HepG2 (cell line): ENCODE results near the gene PRCD. TPM values are rescaled to one million over a fixed set of nuclear protein-coding genes. Genes with fewer than 3 reads are reported as not detected.

Experiments used
- ARHGAP35 ChIP-seq: sonication (generic); formaldehyde crosslinking; IDR thresholded peaks from 2 replicates; pipeline ENCODE4 v1.9.0; 2022; ENCODE audit warnings: mild to moderate bottlenecking, inconsistent platforms, moderate library complexity, missing genetic modification reagents, borderline replicate concordance
- LCORL ChIP-seq, 2 experiments: fragments of 450-650 bp in 1 of 2; sonication (generic) in 1 of 2; formaldehyde crosslinking in 1 of 2; IDR thresholded peaks; 2 replicates each; pipeline versions ENCODE4 v1.5.0 to v1.6.1; 2017 to 2020; ENCODE audit warnings: antibody characterized with exemption in 1 of 2, missing genetic modification reagents in 1 of 2
- SNRNP70 ChIP-seq: fragments of 200-400 bp; formaldehyde crosslinking; IDR thresholded peaks from 2 replicates; pipeline ENCODE4 v1.6.1; 2017; ENCODE audit warnings: mild to moderate bottlenecking, low read depth, low read length, moderate library complexity
- TEAD3 ChIP-seq: optimal IDR thresholded peaks from 2 replicates; pipeline ENCODE3; 2016; ENCODE audit warnings: borderline replicate concordance
- ZFX ChIP-seq: sonication (generic); formaldehyde crosslinking; IDR thresholded peaks from 2 replicates; pipeline ENCODE4 v1.4.0; 2020; ENCODE audit warnings: mild to moderate bottlenecking, low read depth, missing genetic modification reagents, moderate library complexity
- ZNF20 ChIP-seq: sonication (generic); formaldehyde crosslinking; IDR thresholded peaks from 2 replicates; pipeline ENCODE4 v1.4.0; 2020; ENCODE audit warnings: mild to moderate bottlenecking, moderate library complexity, missing genetic modification reagents
- ZNF232 ChIP-seq: sonication (generic); formaldehyde crosslinking; IDR thresholded peaks from 2 replicates; pipeline ENCODE4 v1.4.0; 2020; ENCODE audit warnings: missing genetic modification reagents, borderline replicate concordance
- ZNF768 ChIP-seq: sonication (generic); formaldehyde crosslinking; IDR thresholded peaks from 2 replicates; pipeline ENCODE4 v1.4.0; 2020; ENCODE audit warnings: missing genetic modification reagents
- polyA plus RNA-seq, 8 experiments: library from polyadenylated mRNA; depleted of rRNA in 3 of 8; stranded (reverse) in 7 of 8; unstranded in 1 of 8; fragments of >200 nt; fragmentation: Illumina TruSeq in 4 of 8; extraction: Trizol in 4 of 8; gene quantifications; 2 replicates each; pipeline versions ENCODE4 v1.2.1 to v1.2.3, GENCODE V29; 2011 to 2016; ENCODE audit warnings: low read depth in 4 of 8, missing spikeins in 1 of 8, mixed read lengths in 1 of 8; ENCODE audit not compliant: insufficient read depth in 1 of 8
- total RNA-seq, 5 experiments: library from RNA; depleted of rRNA; stranded (reverse); fragments of >200 nt; fragmentation: Illumina TruSeq; extraction: Trizol; gene quantifications; 2 replicates each; pipeline ENCODE4 v1.2.3, GENCODE V29; 2016; ENCODE audit warnings: low read depth in 1 of 5
- TF ChIP-seq, protein P1 (sequence below), 2 experiments: IDR thresholded peaks; 2 replicates each; pipeline ENCODE4 v1.6.1; 2011 to 2012; ENCODE audit warnings: low read length in 2 of 2, borderline replicate concordance in 1 of 2, low read depth in 1 of 2, mild to moderate bottlenecking in 1 of 2, moderate library complexity in 1 of 2
- TF ChIP-seq, protein P2 (sequence below): sonication (generic); formaldehyde crosslinking; IDR thresholded peaks from 2 replicates; pipeline ENCODE4 v1.4.0; 2020; ENCODE audit warnings: missing genetic modification reagents, borderline replicate concordance
- TF ChIP-seq, protein P3 (sequence below): sonication (generic); formaldehyde crosslinking; IDR thresholded peaks from 2 replicates; pipeline ENCODE4 v1.5.0; 2020; ENCODE audit warnings: missing genetic modification reagents, mild to moderate bottlenecking, borderline replicate concordance
- TF ChIP-seq, protein P4 (sequence below): sonication (generic); formaldehyde crosslinking; IDR thresholded peaks from 2 replicates; pipeline ENCODE4 v1.4.0; 2020; ENCODE audit warnings: missing genetic modification reagents
- TF ChIP-seq, protein P5 (sequence below): IDR thresholded peaks from 2 replicates; pipeline ENCODE4 v1.6.1; 2016; ENCODE audit warnings: control low read depth

Gene PRCD
- total and polyA plus RNA-seq, 2 of the 13 experiments (the other 11 are each of a cell fraction or from before 2014, with no cell fraction given): 0.51 TPM; not detected in 1

DNA sequence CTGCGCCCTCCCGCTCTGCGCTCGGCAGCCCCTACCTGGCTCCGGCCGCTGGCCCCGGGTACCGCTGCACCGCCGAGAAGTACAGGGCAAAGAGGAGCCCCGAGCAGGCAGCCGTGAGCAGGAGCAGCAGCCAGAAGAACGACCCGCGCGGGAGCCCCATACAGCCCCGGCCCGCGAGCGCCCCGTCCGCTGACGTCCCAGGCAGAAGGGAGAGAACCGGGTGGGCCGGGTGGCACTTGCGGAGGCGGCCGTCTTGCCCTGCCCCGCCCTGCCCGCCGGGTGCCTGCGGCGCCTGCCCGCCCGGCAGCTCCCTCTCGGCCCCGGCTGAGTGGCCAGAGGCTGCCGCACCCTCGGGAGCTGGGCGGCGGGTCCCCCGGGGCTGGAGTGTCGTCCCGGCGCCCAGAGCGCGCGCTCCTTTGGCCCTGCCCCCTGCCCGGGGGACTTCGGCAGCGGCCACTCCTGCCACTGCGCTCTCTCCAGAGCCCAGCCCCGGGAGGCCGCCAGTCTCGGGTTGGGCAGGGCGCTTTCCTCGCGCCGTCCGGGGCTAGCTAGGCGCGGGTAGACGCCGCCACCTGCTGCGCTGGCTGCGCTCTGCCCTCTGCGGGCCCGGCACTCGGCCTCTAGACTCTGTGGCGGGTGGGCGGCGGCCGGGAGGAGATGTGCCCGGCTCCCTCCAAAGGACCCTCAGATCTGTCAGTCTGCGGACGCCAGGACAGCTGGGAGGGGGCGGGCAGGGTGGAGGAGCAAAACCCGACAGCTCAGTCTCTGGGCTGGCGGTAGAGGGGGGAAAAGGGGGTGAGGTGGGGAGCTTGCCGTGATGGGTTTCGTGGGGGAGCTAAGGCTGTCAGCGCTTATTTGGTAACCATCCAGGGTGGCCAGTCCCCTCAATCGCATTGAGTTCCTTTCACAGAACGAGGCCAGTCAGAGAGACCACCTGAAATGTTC is 46.1 kb downstream of the PRCD start, which contains the start of gene ST6GALNAC2 (continued):
- TF ChIP-seq, protein P1, sequence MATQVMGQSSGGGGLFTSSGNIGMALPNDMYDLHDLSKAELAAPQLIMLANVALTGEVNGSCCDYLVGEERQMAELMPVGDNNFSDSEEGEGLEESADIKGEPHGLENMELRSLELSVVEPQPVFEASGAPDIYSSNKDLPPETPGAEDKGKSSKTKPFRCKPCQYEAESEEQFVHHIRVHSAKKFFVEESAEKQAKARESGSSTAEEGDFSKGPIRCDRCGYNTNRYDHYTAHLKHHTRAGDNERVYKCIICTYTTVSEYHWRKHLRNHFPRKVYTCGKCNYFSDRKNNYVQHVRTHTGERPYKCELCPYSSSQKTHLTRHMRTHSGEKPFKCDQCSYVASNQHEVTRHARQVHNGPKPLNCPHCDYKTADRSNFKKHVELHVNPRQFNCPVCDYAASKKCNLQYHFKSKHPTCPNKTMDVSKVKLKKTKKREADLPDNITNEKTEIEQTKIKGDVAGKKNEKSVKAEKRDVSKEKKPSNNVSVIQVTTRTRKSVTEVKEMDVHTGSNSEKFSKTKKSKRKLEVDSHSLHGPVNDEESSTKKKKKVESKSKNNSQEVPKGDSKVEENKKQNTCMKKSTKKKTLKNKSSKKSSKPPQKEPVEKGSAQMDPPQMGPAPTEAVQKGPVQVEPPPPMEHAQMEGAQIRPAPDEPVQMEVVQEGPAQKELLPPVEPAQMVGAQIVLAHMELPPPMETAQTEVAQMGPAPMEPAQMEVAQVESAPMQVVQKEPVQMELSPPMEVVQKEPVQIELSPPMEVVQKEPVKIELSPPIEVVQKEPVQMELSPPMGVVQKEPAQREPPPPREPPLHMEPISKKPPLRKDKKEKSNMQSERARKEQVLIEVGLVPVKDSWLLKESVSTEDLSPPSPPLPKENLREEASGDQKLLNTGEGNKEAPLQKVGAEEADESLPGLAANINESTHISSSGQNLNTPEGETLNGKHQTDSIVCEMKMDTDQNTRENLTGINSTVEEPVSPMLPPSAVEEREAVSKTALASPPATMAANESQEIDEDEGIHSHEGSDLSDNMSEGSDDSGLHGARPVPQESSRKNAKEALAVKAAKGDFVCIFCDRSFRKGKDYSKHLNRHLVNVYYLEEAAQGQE (IDR thresholded peaks at IDR 0.05; ENCODE audit: borderline replicate concordance in 1 of 2, low read depth in 1 of 2, low read length in 2 of 2): no peak
- TF ChIP-seq TEAD3 (CRISPR knock-in tag) (peak; percentile 7), ZNF20 (CRISPR knock-in tag) (no peak), LCORL (IDR thresholded peaks at IDR 0.05) (no peak), LCORL (CRISPR knock-in tag; IDR thresholded peaks at IDR 0.05) (peak; percentile 88), SNRNP70 (no peak), ZNF232 (no peak), ZFX (CRISPR knock-in tag) (peak; percentile 56), ARHGAP35 (no peak), ZNF768 (CRISPR knock-in tag) (0 out of 2 replicates have a peak, but pooled peaks have one; percentile 49)
- TF ChIP-seq, protein P2, sequence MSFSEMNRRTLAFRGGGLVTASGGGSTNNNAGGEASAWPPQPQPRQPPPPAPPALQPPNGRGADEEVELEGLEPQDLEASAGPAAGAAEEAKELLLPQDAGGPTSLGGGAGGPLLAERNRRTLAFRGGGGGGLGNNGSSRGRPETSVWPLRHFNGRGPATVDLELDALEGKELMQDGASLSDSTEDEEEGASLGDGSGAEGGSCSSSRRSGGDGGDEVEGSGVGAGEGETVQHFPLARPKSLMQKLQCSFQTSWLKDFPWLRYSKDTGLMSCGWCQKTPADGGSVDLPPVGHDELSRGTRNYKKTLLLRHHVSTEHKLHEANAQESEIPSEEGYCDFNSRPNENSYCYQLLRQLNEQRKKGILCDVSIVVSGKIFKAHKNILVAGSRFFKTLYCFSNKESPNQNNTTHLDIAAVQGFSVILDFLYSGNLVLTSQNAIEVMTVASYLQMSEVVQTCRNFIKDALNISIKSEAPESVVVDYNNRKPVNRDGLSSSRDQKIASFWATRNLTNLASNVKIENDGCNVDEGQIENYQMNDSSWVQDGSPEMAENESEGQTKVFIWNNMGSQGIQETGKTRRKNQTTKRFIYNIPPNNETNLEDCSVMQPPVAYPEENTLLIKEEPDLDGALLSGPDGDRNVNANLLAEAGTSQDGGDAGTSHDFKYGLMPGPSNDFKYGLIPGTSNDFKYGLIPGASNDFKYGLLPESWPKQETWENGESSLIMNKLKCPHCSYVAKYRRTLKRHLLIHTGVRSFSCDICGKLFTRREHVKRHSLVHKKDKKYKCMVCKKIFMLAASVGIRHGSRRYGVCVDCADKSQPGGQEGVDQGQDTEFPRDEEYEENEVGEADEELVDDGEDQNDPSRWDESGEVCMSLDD (CRISPR knock-in tag): no peak
- TF ChIP-seq, protein P3, sequence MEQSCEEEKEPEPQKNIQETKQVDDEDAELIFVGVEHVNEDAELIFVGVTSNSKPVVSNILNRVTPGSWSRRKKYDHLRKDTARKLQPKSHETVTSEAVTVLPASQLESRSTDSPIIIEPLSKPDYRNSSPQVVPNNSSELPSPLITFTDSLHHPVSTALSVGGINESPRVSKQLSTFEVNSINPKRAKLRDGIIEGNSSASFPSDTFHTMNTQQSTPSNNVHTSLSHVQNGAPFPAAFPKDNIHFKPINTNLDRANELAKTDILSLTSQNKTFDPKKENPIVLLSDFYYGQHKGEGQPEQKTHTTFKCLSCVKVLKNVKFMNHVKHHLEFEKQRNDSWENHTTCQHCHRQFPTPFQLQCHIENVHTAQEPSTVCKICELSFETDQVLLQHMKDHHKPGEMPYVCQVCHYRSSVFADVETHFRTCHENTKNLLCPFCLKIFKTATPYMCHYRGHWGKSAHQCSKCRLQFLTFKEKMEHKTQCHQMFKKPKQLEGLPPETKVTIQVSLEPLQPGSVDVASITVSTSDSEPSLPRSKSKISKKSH (CRISPR knock-in tag): no peak
- TF ChIP-seq, protein P4, sequence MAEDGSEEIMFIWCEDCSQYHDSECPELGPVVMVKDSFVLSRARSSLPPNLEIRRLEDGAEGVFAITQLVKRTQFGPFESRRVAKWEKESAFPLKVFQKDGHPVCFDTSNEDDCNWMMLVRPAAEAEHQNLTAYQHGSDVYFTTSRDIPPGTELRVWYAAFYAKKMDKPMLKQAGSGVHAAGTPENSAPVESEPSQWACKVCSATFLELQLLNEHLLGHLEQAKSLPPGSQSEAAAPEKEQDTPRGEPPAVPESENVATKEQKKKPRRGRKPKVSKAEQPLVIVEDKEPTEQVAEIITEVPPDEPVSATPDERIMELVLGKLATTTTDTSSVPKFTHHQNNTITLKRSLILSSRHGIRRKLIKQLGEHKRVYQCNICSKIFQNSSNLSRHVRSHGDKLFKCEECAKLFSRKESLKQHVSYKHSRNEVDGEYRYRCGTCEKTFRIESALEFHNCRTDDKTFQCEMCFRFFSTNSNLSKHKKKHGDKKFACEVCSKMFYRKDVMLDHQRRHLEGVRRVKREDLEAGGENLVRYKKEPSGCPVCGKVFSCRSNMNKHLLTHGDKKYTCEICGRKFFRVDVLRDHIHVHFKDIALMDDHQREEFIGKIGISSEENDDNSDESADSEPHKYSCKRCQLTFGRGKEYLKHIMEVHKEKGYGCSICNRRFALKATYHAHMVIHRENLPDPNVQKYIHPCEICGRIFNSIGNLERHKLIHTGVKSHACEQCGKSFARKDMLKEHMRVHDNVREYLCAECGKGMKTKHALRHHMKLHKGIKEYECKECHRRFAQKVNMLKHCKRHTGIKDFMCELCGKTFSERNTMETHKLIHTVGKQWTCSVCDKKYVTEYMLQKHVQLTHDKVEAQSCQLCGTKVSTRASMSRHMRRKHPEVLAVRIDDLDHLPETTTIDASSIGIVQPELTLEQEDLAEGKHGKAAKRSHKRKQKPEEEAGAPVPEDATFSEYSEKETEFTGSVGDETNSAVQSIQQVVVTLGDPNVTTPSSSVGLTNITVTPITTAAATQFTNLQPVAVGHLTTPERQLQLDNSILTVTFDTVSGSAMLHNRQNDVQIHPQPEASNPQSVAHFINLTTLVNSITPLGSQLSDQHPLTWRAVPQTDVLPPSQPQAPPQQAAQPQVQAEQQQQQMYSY (CRISPR knock-in tag): no peak
- TF ChIP-seq, protein P5, sequence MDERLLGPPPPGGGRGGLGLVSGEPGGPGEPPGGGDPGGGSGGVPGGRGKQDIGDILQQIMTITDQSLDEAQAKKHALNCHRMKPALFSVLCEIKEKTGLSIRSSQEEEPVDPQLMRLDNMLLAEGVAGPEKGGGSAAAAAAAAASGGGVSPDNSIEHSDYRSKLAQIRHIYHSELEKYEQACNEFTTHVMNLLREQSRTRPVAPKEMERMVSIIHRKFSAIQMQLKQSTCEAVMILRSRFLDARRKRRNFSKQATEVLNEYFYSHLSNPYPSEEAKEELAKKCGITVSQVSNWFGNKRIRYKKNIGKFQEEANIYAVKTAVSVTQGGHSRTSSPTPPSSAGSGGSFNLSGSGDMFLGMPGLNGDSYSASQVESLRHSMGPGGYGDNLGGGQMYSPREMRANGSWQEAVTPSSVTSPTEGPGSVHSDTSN: no peak
